ENCODE results near the gene PIGH.

DNA sequence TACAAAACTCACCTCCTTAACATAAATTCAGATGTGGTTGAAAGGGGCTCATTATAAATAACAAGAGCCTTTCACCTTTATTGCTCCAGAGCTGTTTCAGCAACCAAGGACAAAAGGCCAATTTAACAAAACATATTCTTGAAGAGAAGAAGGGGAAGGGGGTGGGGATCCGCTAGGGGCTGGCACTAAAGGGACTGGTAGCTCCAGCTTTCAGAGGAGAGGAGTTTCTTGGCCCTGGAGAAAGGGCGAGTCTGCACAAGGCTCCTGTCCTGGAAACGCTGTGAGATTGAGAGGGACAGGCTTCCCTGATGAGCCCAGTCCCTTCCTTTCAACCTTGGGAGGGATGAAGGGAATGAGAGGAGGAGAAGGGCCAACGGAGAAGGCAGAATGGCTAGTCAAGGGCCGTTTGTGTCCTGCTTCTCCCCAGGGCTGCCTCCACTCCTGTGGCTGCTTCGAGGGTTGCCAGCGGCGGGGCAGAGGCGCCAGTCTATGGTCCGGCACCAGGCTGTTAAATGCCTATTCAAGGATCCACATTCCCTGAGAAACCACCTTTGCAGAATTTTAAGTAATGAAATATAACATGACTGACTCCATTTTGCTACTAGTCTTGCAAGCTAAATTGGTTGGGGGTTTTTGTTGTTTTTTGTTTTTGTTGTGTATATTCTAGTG lies 9.7 kb upstream of the PIGH start:
- TF ChIP-seq, protein P1, sequence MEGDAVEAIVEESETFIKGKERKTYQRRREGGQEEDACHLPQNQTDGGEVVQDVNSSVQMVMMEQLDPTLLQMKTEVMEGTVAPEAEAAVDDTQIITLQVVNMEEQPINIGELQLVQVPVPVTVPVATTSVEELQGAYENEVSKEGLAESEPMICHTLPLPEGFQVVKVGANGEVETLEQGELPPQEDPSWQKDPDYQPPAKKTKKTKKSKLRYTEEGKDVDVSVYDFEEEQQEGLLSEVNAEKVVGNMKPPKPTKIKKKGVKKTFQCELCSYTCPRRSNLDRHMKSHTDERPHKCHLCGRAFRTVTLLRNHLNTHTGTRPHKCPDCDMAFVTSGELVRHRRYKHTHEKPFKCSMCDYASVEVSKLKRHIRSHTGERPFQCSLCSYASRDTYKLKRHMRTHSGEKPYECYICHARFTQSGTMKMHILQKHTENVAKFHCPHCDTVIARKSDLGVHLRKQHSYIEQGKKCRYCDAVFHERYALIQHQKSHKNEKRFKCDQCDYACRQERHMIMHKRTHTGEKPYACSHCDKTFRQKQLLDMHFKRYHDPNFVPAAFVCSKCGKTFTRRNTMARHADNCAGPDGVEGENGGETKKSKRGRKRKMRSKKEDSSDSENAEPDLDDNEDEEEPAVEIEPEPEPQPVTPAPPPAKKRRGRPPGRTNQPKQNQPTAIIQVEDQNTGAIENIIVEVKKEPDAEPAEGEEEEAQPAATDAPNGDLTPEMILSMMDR (conservative IDR thresholded peaks at IDR 0.05; ENCODE audit: low read length) = no peak
- no peak for TF ChIP-seq EZH2phosphoT487 (IDR thresholded peaks at IDR 0.05; ENCODE audit: borderline replicate concordance)
